Activated T-helper 17 cell treated with anti-CD3 and anti-CD28 coated beads, Interleukin-2, amount 50 U/mL, for 72 hours (primary cell): ENCODE data around the gene RNF145. TPM values are rescaled to one million over a fixed set of nuclear protein-coding genes. Genes with fewer than 3 reads are reported as not detected.

Source experiments
- ATAC-seq: fragments of 150-1000 bp; cut with Tn5 transposase; replicated peaks from 2 replicates; pipeline ENCODE4 v1.10.0; 2021; ENCODE audit warnings: mild to moderate bottlenecking, moderate library complexity
- H3K27ac Mint-ChIP-seq: one replicate; pipeline ENCODE4 v1.8.0; 2022; ENCODE audit warnings: mixed read lengths
- H3K27me3 Mint-ChIP-seq: one replicate; pipeline ENCODE4 v1.8.0; 2022; ENCODE audit warnings: mixed read lengths
- H3K36me3 Mint-ChIP-seq: one replicate; pipeline ENCODE4 v1.8.0; 2022; ENCODE audit warnings: low read depth, mild to moderate bottlenecking, mixed read lengths
- H3K4me1 Mint-ChIP-seq: one replicate; pipeline ENCODE4 v1.8.0; 2022; ENCODE audit warnings: mixed read lengths
- H3K4me3 Mint-ChIP-seq: one replicate; pipeline ENCODE4 v1.8.0; 2022; ENCODE audit warnings: mild to moderate bottlenecking, mixed read lengths
- H3K9me3 Mint-ChIP-seq: one replicate; pipeline ENCODE4 v1.8.0; 2022; ENCODE audit warnings: mixed read lengths
- total RNA-seq, 2 donors: library from RNA; stranded (reverse); gene quantifications; one replicate each; pipeline ENCODE4 v1.2.3, GENCODE V29; 2022

The RNF145 gene
- total RNA-seq, 2 donors from 2014 or later: 88.3 to 111 TPM

GRCh38 chr5:159113405-159113804 lies 95.9 kb downstream of the RNF145 start:
- Mint-ChIP-seq H3K27ac (no peak overlapping the region), H3K9me3 (no peaks in the 10 kb centered on the region), H3K27me3 (peaks cover 27% of the 10 kb centered on the region), H3K4me1 (peaks cover 8% of the 10 kb centered on the region), H3K36me3 (no peaks in the 10 kb centered on the region), H3K4me3 (no peak overlapping the region)
- ATAC-seq: no peak

- ATAC-seq: no peak
These were observed 96.9 kb downstream of the RNF145 start for GRCh38 chr5:159112436-159112835.

More at GRCh38 chr5:159112436-159112835, 96.9 kb downstream of the RNF145 start:
- H3K36me3 Mint-ChIP-seq: no peaks in the 10 kb centered on the region
- peaks cover 27% of the 10 kb centered on the region for H3K27me3 Mint-ChIP-seq
- H3K4me3 Mint-ChIP-seq: no peak overlapping the region
- peaks cover 8% of the 10 kb centered on the region for H3K4me1 Mint-ChIP-seq
- H3K9me3 Mint-ChIP-seq: no peaks in the 10 kb centered on the region
- H3K27ac Mint-ChIP-seq: no peak overlapping the region

Other genes with a start within 250 kb of the RNF145 start
- gene EBF1, start 109.6 kb downstream of the RNF145 start, total RNA-seq: under 1 TPM in 1 of 2 donors, not detected in 1; 0.37 TPM
- 10 to 100 TPM; 13.4 to 24.7 TPM for gene UBLCP1, start 53.7 kb upstream of the RNF145 start, total RNA-seq
- gene IL12B, start 120.9 kb upstream of the RNF145 start, total RNA-seq: not detected